Dermis lymphatic vessel endothelial cell (primary cell): Measurements from ENCODE around the gene TPBGL. TPM values are rescaled to one million over a fixed set of nuclear protein-coding genes. Genes with fewer than 3 reads are reported as not detected.

Experiments used
- total RNA-seq: library from RNA; depleted of rRNA; stranded (reverse); fragments of >200 nt; gene quantifications from 2 replicates; pipeline ENCODE4 v1.2.1, GENCODE V29; 2014

TPBGL gene, protein sequence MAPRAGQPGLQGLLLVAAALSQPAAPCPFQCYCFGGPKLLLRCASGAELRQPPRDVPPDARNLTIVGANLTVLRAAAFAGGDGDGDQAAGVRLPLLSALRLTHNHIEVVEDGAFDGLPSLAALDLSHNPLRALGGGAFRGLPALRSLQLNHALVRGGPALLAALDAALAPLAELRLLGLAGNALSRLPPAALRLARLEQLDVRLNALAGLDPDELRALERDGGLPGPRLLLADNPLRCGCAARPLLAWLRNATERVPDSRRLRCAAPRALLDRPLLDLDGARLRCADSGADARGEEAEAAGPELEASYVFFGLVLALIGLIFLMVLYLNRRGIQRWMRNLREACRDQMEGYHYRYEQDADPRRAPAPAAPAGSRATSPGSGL
- total RNA-seq, result not detected in 2 replicates

GRCh38 chr11:75240311-75241035, at the start of gene TPBGL:
Gene TPBGL, plus strand, starts transcription at chr11:75240774. Its CDS starts 276 bp downstream, at chr11:75241050.

Other genes with a start within 250 kb of the TPBGL start
- gene OR2AT4, start 143.9 kb upstream of the TPBGL start, total RNA-seq, result not detected in 2 replicates
- gene SLCO2B1, start 89.7 kb upstream of the TPBGL start, total RNA-seq, result 1.4 and 6.7 TPM in 2 replicates
- gene ARRB1, start 110.9 kb downstream of the TPBGL start, total RNA-seq, result 177 and 244 TPM in 2 replicates
- gene RPS3, start 158.7 kb downstream of the TPBGL start, total RNA-seq, result 3,625 and 3,660 TPM in 2 replicates
- 1.2 and 1.3 TPM in 2 replicates for gene KLHL35, start 192.4 kb downstream of the TPBGL start, total RNA-seq